ENCODE measurements around the gene POU5F2. TPM values are rescaled to one million over a fixed set of nuclear protein-coding genes. Genes with fewer than 3 reads are reported as not detected.

The POU5F2 gene
- 5.1 TPM for total RNA-seq

GRCh38 chr5:93741136-93741811 is at the start of gene POU5F2:
Gene POU5F2 (minus strand): TSS chr5:93741600. CDS start chr5:93741563, 37 bp downstream.

Other genes with a start within 250 kb of the POU5F2 start
- 43.2 TPM for gene NR2F1-AS1, start 160.4 kb downstream of the POU5F2 start, total RNA-seq
- gene NR2F1, start 158.4 kb downstream of the POU5F2 start, total RNA-seq: 292 TPM

Measured in metanephros (tissue), 1 donor.